ENCODE results near the gene SLCO4A1.

Gene SLCO4A1, protein sequence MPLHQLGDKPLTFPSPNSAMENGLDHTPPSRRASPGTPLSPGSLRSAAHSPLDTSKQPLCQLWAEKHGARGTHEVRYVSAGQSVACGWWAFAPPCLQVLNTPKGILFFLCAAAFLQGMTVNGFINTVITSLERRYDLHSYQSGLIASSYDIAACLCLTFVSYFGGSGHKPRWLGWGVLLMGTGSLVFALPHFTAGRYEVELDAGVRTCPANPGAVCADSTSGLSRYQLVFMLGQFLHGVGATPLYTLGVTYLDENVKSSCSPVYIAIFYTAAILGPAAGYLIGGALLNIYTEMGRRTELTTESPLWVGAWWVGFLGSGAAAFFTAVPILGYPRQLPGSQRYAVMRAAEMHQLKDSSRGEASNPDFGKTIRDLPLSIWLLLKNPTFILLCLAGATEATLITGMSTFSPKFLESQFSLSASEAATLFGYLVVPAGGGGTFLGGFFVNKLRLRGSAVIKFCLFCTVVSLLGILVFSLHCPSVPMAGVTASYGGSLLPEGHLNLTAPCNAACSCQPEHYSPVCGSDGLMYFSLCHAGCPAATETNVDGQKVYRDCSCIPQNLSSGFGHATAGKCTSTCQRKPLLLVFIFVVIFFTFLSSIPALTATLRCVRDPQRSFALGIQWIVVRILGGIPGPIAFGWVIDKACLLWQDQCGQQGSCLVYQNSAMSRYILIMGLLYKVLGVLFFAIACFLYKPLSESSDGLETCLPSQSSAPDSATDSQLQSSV

DNA sequence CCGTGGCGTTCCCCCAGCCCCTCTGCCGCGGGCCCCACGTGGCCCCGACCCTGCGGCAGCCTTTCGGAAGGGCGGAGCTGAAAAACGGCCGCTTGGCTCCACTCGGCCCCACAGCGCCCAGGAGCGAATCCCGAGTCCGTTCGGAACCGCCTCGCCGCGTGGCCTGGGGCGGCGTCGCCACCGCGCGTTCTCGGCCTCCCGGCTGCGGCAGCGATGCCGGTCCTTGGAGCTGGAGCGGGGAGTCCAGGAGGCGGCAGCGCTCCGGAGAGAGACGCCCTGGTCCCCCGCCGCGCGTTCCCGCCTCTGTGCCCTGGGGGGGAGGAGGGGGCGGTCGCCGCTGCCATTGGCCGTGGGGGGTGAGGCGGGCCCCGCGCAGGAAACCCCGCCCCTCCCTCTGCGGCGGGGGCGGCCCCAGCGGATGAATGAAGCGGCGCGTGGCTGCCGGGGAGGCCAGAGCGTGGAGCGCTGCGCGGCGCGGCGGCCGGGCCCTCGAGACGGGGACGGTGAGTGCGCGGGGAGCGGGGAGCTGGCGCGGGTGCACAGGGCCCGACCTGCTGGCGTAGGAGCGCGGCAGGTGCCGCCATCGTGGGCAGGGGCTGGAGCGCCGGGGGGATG lies at the start of gene SLCO4A1:
Gene SLCO4A1 (plus strand): TSS at position 453 of the 615 bp plus-strand sequence. CDS start 13,952 bp downstream, outside the sequence.
- DNase-seq = peak; percentile 91

DNA sequence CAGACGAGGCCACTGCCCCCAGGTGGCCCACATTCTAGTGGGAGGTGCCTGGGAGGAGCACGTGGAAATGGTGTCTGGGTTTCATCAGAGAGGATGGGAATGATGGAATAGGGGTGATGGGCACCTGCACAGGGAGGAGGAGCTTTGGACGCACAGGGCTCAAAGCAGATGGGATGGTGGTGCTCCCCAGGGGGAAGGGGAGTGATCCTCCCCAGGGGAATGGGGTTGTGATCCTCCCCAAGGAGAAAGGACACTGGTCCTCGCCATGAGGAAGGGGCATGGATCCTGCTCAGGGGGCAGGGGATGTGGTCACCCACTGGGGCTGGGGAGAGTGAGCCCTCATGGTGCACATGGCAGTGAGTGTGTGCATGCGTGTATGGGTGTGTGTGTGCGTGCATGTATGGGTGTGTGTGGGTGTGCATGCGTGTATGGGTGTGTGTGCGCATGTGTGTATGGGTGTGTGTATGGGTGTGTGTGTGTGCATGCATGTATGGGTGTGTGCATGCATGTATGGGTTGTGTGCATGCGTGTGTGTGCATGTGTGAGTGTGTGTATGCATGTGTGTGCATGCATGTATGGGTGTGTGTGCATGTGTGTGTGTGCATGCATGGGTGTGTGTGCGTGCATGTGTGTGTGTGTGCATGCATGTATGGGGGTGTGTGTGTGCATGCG lies 49.7 kb upstream of the SLCO4A1 start:
- no peak for DNase-seq

DNA sequence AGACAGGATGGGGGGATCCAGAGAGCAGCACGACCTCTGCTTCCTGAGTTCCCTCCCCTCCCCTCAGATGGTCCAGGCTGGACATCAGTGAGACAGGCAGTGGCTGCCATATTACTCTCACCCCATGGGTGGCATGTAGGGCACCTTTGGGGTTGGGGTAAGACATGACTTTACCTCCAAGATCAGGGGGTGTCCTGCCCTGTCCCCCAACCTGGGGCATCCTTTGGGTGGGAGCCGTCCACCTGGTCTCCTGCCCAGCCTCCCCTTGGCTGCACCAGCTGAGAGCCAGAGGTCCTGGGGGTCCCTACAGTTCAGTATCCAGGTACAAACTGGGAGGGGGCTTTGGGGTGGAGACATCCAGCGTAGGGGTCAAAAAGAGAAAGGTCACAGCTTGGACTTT lies 48.7 kb upstream of the SLCO4A1 start:
- DNase-seq = no peak

DNA sequence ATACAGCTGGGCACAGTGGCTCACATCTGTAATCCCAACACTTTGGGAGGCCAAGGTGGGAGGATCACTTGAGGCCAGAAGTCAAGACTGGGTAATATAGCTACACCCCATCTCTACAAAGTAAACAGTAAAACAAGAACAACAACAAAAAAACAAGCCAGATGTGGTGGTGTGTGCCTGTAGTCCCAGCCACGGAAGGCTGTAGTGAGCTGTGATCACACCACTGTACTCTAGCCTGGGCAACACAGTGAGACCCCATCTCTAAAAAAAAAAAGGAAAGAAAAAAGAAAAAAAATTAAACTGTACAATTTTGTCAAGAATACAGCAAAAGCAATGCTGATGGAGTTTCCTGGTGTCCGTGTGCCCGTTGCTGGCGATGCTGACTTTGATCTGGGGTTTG lies 47.2 kb upstream of the SLCO4A1 start:
- DNase-seq = no peak

DNA sequence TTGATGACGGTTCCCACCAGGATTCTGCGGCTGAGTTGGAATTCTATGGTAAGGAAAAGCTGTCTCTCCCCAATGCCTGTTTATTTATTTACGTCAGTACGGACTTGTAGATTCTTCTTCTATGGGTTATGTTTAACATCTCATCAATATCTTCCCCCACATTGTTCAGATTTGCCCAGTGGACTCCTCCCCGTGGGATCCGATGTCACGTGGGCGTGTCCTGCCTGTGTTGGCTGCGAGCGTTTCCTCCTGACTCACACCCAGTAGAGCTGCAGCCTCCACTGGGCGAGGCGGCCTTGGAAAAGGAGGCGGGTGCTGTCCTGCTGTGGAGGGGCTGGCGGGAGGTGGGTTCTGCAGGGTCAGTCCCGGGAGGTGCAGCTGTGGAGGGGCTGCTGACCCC lies 46.8 kb upstream of the SLCO4A1 start:
- DNase-seq = peak; percentile 28

DNA sequence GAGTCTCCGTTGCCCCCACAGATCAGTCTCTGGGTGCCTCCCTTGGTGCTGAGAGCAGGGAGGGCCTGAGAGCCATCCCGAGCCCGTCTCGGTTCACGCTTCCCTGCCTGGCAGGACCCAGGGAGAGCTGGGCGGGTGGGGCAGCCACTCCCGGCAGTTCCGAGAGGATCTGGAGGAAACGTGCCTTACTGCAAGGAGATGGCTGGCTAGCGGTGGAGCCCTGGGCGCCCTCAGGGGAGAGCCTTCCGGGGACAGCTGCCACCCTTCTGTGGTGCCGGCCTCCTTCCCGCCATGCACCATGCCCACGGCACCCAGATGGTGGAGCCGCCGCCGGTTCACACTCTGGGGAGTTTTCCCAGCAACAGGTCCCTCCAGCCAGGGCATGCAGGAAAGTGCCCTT lies 45.8 kb upstream of the SLCO4A1 start:
- DNase-seq = no peak

DNA sequence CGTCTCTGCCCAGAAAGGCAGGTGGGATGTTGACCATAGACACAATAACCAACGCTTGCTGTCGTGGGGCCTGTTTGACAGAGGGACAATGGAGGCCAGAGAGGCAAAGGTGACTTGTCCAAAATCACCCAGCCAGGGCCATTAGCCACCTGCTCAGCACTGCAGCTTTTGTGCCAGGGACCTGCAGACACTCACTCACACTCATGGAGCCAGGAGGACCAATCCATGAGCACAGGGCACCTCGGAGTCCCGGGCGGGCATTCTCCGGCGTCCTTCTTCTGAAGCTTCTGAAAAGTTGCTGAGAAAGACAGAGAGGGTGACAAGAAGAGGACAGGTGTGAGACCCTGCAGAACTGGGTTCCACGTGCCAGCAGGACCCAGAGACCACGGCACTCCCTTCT lies 45.4 kb upstream of the SLCO4A1 start:
- DNase-seq = no peak

DNA sequence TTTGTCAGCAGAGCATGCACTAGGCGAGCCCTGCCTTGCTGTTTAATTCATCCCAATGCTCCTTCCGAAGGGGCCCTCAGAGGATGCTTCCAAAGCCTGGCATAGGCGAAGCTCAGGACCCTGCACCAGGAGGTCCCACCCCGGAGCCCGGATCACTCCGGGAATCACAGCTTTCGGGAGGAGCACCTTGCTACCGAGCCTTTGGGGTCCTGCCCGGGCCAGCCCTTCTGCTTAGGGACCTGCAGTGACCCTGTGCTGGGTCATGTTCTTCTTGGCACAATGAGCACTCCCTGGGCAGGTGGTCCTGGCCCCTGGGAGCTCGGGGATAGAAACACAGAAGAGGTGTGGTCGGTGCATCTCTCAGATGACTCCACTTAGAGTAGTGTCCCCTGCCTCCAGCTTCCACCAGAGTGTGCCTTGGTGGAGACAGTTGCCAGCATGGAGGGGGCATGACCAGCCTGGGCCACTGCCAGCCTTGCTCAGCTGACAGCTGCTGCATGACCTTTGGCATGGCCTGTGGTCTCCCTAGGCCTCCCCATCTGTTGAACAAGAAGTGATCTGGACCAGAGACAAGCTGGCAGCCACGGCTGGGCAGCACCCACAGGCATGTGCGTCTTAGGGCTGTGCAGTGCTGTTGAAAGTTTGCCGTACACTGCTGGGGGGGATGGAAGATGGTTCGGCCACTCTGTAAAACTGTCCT lies 44.7 kb upstream of the SLCO4A1 start:
- DNase-seq = no peak

DNA sequence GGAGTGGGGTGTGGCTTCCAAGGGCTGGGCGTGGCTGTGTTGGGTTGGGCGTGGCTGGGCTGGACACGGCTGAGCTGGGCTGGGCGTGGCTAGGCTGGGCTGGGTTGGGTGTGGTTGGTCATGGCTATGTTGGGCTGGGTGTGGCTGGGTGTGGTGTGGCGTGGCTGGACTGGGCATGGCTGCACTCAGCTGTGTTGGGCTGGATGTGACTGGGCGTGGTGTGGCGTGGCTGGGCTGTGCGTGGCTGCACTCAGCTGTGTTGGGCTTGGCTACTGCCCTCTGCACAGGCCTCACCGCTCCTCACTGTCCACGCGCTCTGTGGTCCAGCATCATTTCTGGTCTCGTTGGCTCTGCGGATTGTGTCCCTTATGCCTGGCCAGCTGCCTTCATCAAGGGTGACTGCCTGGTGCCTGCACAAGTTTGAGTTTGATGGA lies 43.5 kb upstream of the SLCO4A1 start:
- DNase-seq = no peak

DNA sequence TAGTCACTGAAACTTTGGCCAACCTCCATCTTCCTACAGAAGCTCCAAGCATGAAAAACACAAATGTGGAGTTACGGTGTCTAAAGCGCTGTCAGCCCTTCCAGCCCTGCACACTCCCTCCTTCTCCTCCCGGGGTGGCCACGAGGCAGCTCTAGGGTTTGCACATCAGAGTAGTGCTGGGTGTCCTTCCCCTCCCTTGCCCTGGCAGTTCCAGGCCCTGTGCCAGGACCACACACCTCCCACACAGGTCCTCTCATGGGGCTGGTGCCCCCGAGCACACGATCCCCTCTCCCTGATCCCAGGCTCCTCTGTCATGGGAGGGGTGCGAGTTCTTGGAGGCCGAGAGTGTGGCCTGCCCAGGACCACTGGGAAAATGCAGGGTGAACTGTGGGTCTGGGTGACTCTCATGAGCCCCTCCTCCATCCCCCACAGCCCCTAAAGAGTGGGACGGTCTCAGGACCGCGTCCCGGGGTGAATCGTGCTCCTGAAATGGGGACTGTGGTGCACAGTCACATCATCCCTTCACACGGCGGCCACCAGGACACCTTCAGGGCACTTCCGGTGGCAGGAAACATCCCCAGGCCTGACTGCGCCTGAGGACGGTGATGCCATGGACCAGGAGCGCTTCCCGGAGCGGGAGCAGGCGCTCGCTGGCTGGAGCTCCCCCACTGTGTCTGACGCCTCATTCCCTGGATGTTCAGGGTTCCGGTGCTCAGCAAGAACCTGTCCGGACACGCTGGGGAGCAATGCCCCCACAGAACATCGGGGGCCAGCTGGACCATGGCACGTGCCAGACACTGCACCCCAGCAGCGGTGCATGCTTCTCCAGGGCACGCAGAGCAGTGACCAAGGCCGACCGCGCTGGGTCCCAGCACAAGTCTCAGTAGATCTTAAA lies 42.8 kb upstream of the SLCO4A1 start:
- no peak for DNase-seq

DNA sequence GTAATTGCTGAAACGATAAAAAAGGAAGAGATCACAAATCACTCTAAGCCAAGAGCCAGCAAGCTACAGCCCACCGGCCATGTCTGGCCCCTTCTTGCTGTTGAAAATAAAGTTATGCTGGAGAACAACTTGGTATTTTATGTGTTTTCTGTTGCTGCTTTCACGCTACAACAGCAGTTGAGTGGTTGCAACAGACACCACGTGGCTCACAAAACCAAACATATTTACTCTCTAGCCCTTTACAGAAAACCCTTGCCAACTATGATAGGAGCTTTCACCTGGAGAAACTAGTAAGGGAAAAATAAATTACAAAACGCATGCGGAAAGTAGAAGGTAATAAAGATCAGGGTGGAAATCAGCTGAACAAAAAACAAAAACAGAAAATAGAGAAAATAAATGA lies 41.1 kb upstream of the SLCO4A1 start:
- DNase-seq = no peak

DNA sequence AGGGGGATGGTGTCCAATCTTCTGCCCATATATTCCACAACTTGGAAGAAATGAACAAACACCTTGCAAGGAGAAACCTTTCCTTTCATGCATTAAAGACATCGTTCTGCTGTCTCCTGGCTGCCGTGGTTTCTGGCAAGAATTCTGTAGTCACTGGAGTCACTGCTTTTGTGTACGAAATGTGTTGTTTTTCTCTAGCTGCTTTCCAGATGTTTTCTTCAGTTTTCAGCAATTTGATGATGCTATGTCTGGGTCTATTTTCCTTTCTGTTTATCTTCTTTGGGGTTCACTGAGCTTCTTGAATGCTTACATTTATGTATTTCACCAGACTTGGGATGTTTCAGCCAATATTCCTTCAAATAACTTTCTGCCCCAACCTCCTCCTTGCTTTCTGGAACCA lies 40.6 kb upstream of the SLCO4A1 start:
- DNase-seq = no peak

DNA sequence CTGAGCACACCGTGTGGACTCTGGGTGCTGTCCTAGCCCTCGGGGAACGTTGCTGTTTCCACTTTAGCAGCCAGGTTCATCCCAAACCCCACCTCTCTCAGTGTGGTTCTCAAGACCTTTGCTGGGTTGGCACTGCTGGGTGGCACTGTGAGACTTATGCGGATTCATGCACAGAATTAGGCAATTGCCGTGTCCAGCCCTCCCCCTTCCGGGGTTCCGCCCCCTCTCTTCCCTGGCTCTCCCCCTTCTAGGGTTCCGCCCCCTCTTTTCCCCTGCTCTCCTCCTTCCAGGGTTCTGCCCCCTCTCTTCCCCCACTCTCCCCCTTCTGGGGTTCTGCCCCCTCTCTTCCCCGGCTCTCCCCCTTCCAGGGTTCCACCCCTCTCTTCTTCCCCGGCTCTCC lies 39.8 kb upstream of the SLCO4A1 start:
- DNase-seq = peak; percentile 67

DNA sequence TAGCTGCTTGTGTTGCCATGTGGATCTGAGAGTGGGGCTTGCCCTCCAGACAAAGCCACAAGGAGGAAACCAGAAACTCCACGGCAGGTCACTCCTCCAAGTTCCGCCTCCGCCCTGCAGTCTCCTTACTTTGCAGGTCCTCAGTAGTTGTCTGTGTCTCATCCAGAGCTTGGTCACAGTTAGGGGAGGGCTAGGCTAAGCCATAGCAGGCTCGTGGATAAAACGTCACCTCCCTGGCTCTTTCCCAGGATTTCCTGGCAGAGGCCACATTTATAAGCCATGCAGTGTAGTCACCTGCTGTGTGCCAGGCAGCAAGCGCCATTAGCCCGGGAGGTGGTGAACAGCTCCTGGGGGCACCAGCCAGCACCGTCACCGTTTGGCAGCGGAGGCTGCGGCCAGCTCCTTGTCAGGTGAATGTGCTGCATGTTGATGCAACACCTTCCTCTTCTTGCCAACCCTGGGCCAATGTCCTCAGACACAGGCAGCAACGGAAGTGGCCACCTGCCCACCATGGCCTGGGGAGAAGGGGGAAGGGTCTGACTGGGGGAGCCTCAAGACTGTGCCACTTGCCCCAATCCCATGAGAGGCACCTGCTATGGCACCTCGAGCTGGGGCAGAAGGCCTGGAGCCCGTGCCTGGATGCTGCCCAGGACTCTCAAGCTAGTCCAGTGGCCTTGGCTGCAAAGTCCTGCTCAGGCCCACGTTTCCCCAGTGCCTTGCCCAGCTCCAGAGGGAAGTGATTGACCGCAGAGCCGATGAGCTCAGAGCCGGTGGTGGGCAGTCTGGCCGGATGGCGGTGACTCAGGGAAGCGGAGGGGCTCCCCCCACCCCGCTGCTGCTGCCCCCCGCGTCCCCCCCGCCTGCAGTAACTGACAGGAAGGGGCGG lies 39.0 kb upstream of the SLCO4A1 start:
- peak; percentile 48 for DNase-seq

DNA sequence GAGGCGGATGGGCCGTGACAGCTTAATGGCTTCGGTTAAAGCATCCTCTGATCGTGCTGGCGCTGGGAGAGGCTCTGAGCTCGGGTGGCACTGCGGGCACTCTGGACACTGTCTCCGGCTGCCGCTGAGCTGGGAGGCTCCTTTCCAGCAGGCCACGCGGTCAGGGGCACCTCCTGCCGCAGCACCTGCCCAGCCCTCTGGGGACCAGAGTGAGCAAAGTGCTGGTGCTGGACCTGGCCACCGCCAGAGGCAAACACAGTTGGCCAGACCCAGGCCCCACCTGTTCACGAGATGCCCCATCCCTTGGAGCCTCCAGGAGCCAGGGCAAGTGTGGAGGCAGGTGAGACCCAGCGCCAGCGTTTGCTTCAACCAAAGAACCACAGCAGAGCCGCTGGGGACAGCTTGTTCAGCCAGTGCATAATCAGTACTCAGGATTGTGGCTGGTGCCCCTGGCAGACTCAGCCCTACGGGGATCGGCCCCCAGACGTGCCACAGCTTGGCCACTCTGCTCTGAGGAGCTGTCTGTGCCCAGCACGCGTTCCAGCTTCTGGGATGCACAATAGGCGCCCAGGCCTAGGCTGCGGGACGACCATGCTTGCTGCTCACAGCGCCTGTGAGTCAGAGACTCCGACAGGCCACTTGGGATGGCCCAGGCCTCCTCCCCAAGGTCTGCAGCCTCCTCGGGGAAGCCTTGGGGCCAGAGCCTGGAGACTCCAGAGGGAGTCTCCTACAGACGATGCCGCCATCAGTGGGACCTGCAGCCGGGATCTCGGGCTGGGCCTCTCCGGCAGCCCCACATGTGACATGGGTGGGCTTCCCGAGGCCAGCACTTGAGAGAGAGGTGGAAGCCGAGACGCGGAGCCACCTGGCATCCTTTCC lies 38.2 kb upstream of the SLCO4A1 start:
- DNase-seq = no peak

DNA sequence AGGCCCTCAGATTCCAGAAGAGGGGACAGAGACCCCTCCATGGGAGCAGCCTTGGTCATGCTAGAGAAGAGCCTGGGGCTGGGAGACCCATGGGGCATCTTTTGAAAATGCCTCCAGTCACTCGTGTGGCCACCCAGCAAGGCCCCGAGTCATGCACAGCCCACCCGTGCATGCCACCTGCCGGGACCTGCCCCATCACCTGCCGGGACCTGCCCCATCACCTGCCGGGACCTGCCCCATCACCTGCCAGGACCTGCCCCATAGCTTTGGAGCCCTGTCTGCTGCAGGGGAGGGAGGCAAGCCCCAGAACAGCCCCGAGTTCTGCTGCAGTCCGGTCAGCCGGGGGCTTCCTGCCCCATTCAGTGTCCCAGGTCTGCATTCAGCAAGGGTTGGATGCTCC lies 37.5 kb upstream of the SLCO4A1 start:
- no peak for DNase-seq

DNA sequence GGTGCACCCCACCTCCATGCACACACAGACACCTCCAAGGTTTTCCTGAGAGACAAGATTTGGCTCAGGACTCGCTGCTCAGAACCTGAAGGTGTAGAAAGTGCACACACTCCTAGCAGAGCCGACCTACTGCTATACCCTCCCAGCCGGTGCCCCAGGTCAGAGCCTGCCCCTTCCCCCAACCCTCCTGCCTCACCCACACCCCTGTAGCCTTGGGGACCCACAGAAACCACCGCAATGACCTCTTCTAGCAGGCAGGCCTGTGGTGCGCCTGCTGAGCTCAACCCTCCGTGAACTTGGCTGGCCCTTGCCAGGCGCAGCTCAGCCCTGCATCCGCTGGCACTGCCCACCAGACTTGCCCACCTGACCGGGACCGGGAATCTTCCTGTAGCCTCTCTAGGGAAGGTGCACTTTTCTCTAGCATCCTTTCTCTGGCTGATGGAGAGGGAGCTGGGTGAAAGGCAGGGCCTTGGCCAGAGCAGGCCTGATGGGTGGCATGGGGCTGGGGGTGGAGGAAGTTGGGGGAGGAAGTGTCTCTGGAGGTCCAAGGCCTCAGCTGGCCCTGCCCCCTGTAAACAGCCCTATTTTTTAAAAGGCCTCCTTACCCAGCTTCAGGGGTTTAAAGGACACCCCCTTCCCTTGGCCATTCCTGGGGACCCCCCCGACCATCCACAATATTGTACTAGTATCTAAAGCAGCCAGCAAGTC lies 36.9 kb upstream of the SLCO4A1 start:
- DNase-seq = no peak

DNA sequence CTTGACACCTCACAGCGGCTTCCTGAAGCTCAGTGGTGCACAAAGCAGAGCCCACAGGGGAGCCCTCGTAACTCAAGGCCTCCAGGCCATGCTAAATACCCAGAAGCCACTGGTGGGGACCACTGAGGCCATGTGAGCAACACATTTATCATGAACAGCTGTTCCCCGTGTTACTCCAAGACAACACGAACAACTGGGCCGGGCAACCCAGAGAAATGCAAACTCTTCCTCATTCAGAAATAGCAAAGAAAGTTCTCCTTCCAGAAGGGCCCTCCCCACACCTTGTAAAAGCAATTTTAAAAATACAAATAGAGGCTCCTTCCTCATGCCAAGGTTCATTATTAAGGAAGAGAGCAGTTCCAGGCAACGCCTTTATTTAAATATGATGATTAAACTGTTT lies 36.3 kb upstream of the SLCO4A1 start:
- DNase-seq = no peak

Measured in CD4-positive, alpha-beta T cell treated with Interleukin-17A for 4 hours (primary cell).